Measurements from ENCODE around the gene DCLK1. TPM values are rescaled to one million over a fixed set of nuclear protein-coding genes. Genes with fewer than 3 reads are reported as not detected.

Gene DCLK1
- total and polyA plus RNA-seq, 10 of the 15 experiments (the other 5 are each of a cell fraction or from before 2014, with no cell fraction given): not detected

DNA sequence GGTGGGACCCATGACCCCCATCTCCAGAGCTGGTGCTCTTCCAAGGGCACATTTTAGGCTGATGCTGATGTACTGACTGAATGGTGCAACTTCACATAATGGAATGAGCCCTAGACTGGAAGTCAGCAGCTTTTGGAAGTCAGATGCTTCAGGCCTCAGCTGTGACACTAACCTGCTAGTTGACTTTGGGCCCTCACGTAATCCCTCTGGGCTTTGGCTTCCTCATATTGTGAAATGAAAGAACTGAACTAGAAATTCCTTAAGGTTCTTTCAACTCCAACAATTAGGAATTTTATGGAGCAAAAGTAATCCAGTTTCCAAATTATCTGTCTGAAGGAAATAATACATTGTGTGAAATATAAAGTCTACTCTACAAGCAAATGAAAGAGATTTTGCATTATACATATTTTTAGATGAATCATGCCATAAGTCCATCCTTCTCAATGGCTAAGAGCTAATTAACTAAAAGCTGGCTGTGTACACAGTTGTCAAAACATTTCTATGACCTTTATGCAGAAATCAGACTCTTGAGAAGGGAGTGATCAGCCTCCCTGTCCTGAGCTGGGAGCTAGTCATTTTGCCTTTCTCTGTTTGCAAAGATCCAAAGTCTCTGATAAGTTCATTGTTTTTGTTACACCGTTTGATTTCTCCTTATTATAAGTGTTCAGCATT is 204.2 kb downstream of the DCLK1 start:
- H4K20me1 ChIP-seq (ENCODE audit: control insufficient read depth, insufficient read depth): no peaks in the 10 kb centered on the region
- no peak overlapping the region for H3K4me2 ChIP-seq (ENCODE audit: control insufficient read depth, insufficient read depth)
- ChIA-PET RAD21 (ENCODE audit: unreplicated experiment) (no interaction called here), SMC1A (ENCODE audit: uncharacterized antibody, unreplicated experiment) (no interaction called here), CTCF (no interaction called here), POLR2A (no interaction called here)
- WGBS (ENCODE audit: insufficient coverage, insufficient replicate concordance, low lambda C conversion rate, missing lambda C conversion rate): 24% methylated on average over 2 of the region's 2 CpGs
- no peaks in the 10 kb centered on the region for H3K36me3 ChIP-seq (ENCODE audit: control insufficient read depth in 2 of 2, insufficient read depth in 2 of 2, low read length in 1 of 2)
- intact Hi-C loops (cut with micrococcal nuclease; ENCODE audit: unreplicated experiment): no loop called here
- H3K9me3 ChIP-seq (replicated peaks; ENCODE audit: control insufficient read depth, insufficient read depth, low read length): peaks cover 8% of the 10 kb centered on the region
- H3K27me3 ChIP-seq (replicated peaks in 1 of 2; ENCODE audit: control insufficient read depth in 2 of 2, insufficient read depth in 2 of 2, low read length in 1 of 2): no peaks in the 10 kb centered on the region
- in situ Hi-C loops (cut with MboI): no loop called here
- no peak for ATAC-seq
- BruUV-seq (replicated peaks): no TSS peak
- H3K4me3 ChIP-seq: no peak overlapping the region
- no peaks in the 10 kb centered on the region for H3K79me2 ChIP-seq (ENCODE audit: control insufficient read depth, insufficient read depth, low read length)
- no peak for DNase-seq (ENCODE audit: low read depth, low spot score)
- H2AFZ ChIP-seq (ENCODE audit: control insufficient read depth, low read depth, low read length): no peak overlapping the region
- H3K27ac ChIP-seq (ENCODE audit: control insufficient read depth, insufficient read depth): no peak overlapping the region
- no peak for FAIRE-seq
- no peak overlapping the region for H3K9ac ChIP-seq (ENCODE audit: control insufficient read depth, insufficient read depth, low read length)
- no peaks in the 10 kb centered on the region for H3K4me1 ChIP-seq (ENCODE audit: control insufficient read depth, insufficient read depth, low read length)
- TF ChIP-seq, protein P1, sequence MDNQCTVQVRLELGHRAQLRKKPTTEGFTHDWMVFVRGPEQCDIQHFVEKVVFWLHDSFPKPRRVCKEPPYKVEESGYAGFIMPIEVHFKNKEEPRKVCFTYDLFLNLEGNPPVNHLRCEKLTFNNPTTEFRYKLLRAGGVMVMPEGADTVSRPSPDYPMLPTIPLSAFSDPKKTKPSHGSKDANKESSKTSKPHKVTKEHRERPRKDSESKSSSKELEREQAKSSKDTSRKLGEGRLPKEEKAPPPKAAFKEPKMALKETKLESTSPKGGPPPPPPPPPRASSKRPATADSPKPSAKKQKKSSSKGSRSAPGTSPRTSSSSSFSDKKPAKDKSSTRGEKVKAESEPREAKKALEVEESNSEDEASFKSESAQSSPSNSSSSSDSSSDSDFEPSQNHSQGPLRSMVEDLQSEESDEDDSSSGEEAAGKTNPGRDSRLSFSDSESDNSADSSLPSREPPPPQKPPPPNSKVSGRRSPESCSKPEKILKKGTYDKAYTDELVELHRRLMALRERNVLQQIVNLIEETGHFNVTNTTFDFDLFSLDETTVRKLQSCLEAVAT (IDR thresholded peaks at IDR 0.05): no peak
- TF ChIP-seq SKIL (IDR thresholded peaks at IDR 0.05; ENCODE audit: low read depth, poor library complexity, severe bottlenecking) (no peak), SMC3 (IDR thresholded peaks at IDR 0.05; ENCODE audit: borderline replicate concordance, low read length) (no peak), ZBED1 (IDR thresholded peaks at IDR 0.05; ENCODE audit: borderline replicate concordance) (no peak), SPI1 (IDR thresholded peaks at IDR 0.05; ENCODE audit: borderline replicate concordance, insufficient read depth, low read depth, low read length) (no peak), TCF12 (IDR thresholded peaks at IDR 0.05; ENCODE audit: low read depth, low read length) (no peak), NR2F1 (conservative IDR thresholded peaks at IDR 0.05) (no peak), ETV6 (conservative IDR thresholded peaks at IDR 0.05 in 1 of 2, IDR thresholded peaks at IDR 0.05 in 1 of 2; ENCODE audit: borderline replicate concordance in 1 of 2, low read depth in 1 of 2) (no peak), GABPA (IDR thresholded peaks at IDR 0.05; ENCODE audit: low read depth) (no peak), TAF1 (IDR thresholded peaks at IDR 0.05; ENCODE audit: borderline replicate concordance, low read depth, low read length) (no peak)
- TF ChIP-seq, protein P2, sequence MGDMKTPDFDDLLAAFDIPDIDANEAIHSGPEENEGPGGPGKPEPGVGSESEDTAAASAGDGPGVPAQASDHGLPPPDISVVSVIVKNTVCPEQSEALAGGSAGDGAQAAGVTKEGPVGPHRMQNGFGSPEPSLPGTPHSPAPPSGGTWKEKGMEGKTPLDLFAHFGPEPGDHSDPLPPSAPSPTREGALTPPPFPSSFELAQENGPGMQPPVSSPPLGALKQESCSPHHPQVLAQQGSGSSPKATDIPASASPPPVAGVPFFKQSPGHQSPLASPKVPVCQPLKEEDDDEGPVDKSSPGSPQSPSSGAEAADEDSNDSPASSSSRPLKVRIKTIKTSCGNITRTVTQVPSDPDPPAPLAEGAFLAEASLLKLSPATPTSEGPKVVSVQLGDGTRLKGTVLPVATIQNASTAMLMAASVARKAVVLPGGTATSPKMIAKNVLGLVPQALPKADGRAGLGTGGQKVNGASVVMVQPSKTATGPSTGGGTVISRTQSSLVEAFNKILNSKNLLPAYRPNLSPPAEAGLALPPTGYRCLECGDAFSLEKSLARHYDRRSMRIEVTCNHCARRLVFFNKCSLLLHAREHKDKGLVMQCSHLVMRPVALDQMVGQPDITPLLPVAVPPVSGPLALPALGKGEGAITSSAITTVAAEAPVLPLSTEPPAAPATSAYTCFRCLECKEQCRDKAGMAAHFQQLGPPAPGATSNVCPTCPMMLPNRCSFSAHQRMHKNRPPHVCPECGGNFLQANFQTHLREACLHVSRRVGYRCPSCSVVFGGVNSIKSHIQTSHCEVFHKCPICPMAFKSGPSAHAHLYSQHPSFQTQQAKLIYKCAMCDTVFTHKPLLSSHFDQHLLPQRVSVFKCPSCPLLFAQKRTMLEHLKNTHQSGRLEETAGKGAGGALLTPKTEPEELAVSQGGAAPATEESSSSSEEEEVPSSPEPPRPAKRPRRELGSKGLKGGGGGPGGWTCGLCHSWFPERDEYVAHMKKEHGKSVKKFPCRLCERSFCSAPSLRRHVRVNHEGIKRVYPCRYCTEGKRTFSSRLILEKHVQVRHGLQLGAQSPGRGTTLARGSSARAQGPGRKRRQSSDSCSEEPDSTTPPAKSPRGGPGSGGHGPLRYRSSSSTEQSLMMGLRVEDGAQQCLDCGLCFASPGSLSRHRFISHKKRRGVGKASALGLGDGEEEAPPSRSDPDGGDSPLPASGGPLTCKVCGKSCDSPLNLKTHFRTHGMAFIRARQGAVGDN (IDR thresholded peaks at IDR 0.05): no peak
